GM21423 (cell line): ENCODE results near the gene IFNA21.
A peak's percentile ranks its signal among the peaks of the same experiment; 100 is the strongest.
"Not testable (repeated sequence)": the region's sequence is repeated elsewhere in the genome, so short reads cannot be mapped to it uniquely, and the experiment has no call there.

Experiments
- ATAC-seq: cut with Tn5 transposase; IDR thresholded peaks from one replicate; pipeline ENCODE4 v1.9.1; 2021; ENCODE audit warnings: mild to moderate bottlenecking, moderate library complexity; ENCODE audit not compliant: unreplicated experiment

Gene IFNA21

GRCh38 chr9:21144603-21145002, 21.9 kb downstream of the IFNA21 start:
- ATAC-seq = peak; percentile 72

GRCh38 chr9:21141427-21141882, 25.0 kb downstream of the IFNA21 start, which contains the start of gene IFNW1:
Gene IFNW1, minus strand, starts transcription at chr9:21141832. Its CDS starts 262 bp downstream, at chr9:21141570.
- peak; percentile 54 for ATAC-seq

- ATAC-seq = no peak
Measured at GRCh38 chr9:21137020-21137419, 29.4 kb downstream of the IFNA21 start.

- no peak for ATAC-seq
Measured at GRCh38 chr9:21135736-21136135, 30.7 kb downstream of the IFNA21 start.

- not testable (repeated sequence) for ATAC-seq
Measured at GRCh38 chr9:21128186-21128585, 38.3 kb downstream of the IFNA21 start.

GRCh38 chr9:21121595-21122251, 44.7 kb downstream of the IFNA21 start:
- ATAC-seq = peak; percentile 96

- peak; percentile 45 for ATAC-seq
Measured at GRCh38 chr9:21121079-21121478, 45.4 kb downstream of the IFNA21 start.

- peak; percentile 33 for ATAC-seq
Measured at GRCh38 chr9:21119093-21119770, 47.2 kb downstream of the IFNA21 start.
